NCI-H2107 (cell line): Measurements from ENCODE around the gene HDAC9.

Source experiments
- DNase-seq: peaks from one replicate; lab custom pipeline; 2025; lab: John Stamatoyannopoulos, UW

The HDAC9 gene

DNA sequence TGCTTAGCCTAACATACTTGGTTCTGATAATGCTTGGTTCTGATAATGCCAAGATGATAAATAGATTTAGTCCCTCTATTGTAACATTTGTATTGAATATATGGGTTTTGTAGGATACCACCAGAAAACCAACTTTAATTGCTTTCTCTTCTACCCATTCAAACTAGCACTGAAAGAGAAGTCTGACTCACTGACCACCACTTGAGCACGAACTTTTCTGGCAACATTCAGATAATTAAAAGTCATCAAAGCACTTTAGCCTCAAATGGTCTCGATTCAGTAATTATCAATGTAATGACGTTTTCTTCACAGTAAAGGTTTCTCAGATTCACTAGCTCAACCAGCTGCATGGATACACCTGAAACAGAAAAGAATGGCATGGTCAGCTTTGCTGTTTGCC, 63.0 kb downstream of the HDAC9 start:
- DNase-seq, result no peak

- no peak for DNase-seq
Observed at GRCh38 chr7:18558910-18559309, 63.4 kb downstream of the HDAC9 start.

GRCh38 chr7:18559756-18560155, 64.2 kb downstream of the HDAC9 start:
- DNase-seq, result no peak

DNA sequence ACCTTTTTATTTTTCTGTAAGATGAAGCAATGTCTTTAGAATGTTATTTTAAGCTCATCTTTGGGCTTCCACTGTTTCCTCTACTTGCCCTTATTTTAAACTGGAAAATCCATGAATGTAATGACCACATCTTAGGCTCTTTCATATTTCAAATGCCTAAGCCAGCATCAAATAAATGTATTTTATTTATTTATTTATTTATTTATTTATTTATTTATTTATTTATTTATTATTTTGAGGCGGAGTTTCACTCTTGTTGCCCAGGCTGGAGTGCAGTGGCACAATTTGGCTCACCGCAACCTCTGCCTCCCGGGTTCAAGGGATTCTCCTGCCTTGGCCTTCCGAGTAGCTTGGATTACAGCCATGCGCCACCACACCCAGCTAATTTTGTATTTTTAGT, 69.2 kb downstream of the HDAC9 start:
- DNase-seq, result no peak

GRCh38 chr7:18565337-18565736, 69.8 kb downstream of the HDAC9 start:
- DNase-seq, result no peak

- no peak for DNase-seq
Observed at GRCh38 chr7:18566205-18566604, 70.7 kb downstream of the HDAC9 start.

GRCh38 chr7:18566829-18567228, 71.3 kb downstream of the HDAC9 start:
- DNase-seq, result no peak

DNA sequence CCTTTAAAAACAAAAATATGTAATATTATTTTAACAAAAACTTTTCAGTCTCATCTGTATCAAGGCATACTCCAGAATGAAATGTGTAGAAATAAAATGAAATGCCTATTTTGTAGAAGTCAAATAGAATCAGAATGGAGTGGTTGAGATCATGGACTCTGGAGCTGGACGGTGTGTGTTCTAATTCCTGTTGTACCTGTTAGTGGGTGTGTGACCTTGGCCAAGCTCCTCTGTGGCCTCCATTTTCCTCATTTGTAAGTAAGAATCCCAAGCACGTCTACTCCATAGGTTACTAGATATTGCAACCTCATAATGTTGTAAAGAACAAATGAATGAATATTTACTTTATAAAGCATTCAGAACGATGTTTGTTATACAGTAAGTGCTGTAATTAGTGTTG, 74.9 kb downstream of the HDAC9 start:
- DNase-seq, result no peak

DNA sequence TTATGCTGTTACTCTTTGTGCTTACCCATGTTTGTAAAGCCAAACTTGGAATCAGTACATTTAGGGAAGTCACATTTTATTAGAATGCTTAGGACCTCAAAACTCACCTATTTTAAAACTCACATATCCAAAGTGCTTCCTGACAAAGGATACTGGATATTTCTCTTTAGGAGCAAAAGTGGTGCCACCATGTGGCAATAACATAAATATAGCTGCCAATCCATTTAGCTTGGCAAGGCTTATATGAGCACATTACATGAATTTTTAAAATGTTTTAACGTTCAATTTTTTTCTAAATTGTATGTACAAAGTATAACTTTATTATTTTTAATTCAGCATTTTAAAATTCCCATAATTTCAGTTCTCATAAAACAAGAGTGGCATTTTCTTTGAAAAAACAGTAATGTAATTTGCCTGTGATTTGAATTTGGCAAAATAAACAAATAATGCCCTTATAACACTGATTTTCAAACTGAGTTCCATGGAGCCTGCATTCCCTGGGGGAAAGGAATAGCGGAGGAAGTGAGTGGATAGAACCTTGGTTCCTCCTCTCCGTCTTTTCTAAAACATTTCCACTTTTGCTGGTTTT, 75.4 kb downstream of the HDAC9 start:
- peak; percentile 31 for DNase-seq

- DNase-seq, result no peak
Observed at GRCh38 chr7:18572154-18572553, 76.6 kb downstream of the HDAC9 start.

- DNase-seq, result no peak
Observed at GRCh38 chr7:18572885-18573284, 77.3 kb downstream of the HDAC9 start.

DNA sequence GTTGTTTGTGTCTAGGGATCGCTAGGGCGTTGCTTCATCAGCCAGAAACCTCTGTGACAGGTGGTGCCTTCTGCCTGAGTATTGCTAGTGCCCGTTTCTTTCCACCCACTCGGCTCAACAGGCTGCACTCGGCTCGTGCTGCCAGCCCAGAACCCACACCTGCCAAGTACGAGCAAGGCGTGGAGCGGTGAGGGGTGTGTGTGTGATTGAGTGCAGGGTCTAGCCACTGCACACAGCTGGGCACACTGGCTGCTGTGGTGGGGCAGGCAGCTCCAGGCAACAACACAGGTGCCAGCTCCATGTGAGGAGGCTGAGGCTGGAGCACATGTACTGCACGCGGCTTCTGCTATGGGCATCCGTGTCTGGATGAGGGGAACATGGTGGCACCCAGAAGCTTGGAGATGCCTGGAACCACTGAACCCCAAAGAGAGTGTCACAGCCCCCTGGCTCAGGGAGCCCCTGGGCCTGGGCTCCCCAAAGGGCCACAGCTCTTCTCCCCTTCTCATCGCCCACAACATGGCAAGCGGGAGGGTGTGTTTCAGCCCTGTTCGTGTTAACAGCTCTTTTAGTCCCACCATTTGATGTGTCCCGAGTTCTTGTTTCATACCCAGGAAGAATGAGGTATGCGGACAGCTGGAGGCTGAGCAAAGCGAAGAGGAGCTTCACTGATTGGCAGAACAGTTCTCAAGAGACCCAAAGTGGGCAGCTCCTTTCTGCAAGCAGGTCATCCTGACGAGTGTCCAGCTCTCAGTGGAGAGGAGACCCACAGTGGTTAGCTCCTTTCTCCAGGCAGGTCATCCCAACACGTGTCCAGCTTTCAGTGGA, 78.1 kb downstream of the HDAC9 start:
- DNase-seq, result no peak

DNA sequence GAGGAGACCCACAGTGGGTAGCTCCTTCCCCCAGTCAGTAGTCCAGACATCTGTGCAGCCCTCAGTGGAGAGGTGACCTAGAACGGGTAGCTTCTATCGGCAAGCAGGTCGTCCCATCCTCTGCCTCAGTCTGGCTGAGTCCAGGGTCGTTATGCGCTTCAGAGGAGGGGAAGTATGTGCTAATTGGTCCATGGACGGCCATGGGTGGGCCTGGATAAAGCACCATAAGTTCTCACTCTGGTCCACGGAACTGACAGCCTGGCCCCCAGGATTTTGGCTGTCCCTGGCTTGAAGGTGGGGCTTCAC, 78.6 kb downstream of the HDAC9 start:
- DNase-seq, result no peak

DNA sequence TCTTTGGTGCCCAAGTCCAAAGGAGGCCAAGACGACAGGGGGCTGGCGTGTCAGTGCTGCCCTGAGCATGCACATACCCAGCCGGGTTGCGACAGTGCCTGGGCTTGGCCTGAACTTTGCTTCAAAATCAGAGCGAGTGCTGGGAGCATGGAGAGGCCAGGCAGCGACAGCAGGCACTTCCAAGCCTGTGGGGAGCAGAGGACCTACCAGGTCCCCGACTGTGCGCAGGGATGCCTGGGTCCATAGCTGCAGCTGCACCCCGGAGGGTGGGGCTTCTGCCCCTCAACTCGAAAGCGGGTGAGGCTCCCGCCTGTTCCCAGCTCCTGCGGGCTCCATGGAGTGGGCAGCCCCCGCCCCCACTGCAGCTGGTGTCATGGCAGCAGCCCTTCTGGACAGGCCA, 79.1 kb downstream of the HDAC9 start:
- DNase-seq, result no peak

DNA sequence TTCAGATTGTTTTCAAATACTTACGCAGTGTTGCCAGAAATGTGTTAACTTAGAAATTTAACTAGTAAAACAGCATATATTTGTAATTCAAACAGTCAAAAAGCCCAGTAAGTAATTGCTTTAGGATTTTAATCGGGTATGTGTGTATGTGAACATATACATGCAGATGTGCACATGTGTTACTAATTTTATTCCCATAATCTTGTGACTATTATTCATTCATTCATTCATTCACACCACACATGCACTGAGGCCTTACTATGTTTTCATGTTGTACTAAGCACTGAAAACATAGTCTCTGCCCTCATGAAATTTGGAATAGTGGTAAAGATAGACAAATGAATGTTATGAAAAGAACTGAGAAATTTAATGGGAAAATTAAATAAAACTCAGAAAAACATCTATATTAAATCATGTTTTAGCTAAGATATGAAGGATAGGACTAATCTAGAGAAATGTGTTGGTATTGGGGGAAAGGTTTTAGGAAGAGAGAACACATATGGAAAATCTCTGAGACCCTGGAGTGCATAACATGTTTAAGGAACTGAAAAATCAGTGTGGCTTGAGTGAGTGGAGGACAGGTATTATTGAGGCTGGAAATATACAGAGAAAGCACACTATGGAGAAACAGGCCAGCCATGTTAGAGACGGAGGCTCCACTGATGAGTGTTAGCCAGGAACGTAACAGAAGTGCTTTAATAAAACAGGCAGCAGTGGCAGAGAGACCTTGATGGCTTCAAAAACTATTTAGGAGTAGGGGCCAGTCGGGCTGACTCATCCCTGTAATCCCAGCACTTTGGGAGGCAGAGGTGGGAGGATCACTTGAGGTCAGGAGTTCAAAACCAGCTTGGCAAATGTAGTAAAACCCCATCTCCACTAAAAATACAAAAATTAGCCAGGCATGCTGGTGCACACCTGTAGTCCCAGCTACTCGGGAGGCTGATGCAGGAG, 80.3 kb downstream of the HDAC9 start:
- no peak for DNase-seq

DNA sequence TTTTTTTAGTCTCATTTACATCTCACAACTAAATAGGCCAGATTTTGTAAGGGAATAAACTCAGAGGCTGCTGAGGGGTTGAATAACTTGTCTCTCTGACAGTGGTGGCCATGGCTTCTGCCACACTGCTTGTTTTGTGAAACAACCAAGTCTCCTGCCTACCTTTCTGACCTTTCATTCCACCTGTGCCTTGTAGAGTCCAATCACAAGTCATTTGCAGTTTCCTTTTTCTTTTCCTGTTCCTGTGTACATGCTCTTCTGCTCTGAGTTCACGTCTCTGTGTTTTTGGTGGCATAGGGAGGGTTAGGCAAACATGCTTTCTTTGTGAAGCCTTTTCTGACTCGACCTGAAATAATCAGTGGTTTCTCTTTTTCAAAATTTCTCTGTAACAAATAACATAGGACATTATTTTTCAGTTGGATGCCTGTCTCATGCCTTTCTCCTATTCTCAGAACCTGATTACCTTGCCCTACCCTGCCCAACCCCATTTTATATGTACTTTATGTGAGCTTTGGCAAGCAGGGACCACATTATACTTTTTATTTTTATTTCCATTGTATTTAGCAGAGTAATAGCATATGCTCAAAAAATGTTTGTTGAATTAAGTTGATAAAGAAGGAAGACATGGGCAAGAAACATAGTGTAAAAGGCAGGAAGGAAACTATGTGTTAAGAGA, 81.7 kb downstream of the HDAC9 start:
- no peak for DNase-seq

- no peak for DNase-seq
Observed at GRCh38 chr7:18579698-18580097, 84.1 kb downstream of the HDAC9 start.

GRCh38 chr7:18580950-18581349, 85.4 kb downstream of the HDAC9 start:
- no peak for DNase-seq

DNA sequence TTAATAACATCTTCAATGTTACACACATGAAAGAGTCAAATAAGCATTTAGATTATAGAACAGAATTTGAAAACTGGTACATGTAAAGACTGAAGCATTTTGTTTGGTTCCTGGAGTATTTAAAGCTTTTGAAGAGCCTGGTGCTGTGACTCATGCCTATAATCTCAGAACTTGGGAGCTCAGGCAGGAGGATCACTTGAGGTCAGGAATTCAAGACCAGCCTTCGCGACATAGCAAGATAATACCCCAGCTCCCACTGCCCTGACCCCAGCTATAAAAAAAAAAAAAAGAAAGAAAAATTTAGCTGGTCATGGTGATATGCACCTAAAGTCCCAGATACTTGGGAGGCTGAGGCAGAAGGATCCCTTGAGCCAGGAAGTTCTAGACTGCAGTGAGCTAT, 87.8 kb downstream of the HDAC9 start:
- DNase-seq, result no peak

- no peak for DNase-seq
Observed at GRCh38 chr7:18590241-18590640, 94.7 kb downstream of the HDAC9 start.

DNA sequence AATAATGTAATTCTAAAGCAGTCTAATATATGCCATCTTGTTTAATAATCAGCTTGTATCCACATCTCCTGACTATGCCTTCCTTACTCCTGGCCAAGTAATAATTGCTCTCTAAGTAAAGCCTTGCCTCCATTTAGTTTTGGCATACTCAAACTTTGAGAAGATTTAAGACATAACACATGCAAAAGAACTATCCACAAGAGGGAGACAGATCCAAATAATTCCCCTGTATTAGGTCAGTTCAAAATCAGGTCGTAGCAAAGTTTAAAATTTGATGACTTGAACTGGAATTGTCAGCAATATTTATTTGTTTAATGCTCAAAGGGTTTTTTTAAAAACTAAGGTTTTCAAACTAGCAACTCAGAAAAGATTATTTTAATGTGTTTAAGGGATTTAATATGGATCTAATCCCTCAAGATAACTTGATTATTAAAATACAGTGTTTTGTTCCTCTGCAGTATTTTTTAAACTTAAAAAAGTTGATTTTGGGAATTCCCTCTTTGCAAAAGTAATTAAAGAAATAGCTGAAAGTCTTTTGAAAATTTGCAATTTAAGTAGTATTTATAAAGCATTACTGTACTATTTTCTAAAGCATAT, 95.3 kb downstream of the HDAC9 start:
- no peak for DNase-seq
